Measurements from ENCODE around the gene SRGAP1.
"Not testable (repeated sequence)": the region's sequence is repeated elsewhere in the genome, so short reads cannot be mapped to it uniquely, and the experiment has no call there.

SRGAP1 gene

GRCh38 chr12:64053117-64053516, 208.6 kb downstream of the SRGAP1 start:
- no peak for DNase-seq (ENCODE audit: low read depth)

- no peak for DNase-seq (ENCODE audit: low read depth)
Observed at GRCh38 chr12:64054079-64054520, 209.6 kb downstream of the SRGAP1 start.

DNA sequence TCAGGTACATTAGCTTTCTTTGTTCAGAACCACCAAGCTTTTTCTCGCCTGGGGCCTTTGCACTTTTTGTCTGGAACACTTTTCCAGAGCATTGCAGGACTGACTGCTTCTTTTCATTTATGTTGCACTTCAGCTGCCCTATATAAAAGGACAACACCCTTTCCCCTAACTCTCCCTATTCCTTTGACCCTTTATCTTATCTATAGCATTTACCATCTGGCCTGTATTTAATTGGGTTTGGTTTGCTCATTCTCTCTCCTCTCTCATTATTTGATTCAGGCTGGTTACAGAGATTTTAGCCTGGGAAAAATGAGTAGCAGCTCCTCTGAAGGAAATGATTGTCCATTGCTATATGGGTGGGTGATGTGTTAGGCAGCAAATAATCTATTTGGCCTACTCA, 212.2 kb downstream of the SRGAP1 start:
- DNase-seq (ENCODE audit: low read depth): no peak

DNA sequence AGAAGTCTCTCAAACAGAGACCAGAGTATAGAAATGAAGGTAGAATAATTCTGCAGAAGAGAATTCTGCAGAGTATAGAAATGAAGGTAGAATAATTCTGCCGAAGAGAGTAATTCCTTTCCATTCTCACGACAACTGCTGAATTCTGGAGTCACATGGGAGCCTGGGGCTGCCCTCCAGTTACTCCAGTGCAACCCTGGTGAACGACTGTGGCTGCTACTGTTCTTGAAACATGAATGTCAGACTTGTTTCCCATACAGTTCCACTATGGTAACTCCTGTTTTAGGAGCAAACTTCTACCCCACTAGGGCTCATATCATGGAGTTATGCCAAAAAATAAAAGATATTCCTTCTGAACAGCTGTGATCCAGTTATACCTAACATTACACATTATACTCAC, 213.2 kb downstream of the SRGAP1 start:
- DNase-seq (ENCODE audit: low read depth): no peak

DNA sequence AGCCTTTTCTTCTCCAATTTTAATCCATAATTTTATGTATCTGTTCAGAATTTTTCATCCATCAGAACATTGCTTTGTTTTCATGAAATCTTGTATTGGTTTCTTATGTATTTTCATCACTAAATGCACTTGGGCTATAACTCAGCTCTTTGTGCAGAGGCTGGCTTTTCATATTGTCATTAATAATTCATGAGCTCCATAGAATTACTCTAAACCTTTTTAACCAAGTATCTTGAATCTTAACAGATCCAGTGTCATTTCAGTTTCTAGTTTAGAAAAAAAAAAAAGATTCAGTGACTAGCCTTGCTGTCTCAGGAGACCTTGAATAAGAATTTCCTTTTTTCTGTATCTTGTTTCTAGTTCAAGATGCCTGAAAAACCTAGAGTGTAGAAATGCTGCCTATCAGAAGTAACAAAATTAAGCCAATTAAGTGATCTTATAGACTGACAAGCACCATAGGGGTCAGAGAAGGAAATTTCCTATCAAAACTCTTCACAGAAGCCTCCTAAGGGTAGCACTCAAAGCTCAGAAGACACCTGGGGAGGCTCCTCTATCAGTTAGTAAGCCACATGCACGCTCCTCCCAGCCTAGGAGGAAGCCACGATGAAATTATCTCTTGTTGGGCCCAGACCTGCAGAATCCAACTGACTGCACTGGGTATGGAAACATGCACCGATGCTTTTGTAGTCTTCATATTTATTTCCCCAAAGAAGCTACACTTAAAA, 214.2 kb downstream of the SRGAP1 start:
- DNase-seq (ENCODE audit: low read depth): no peak

GRCh38 chr12:64059685-64060084, 215.2 kb downstream of the SRGAP1 start:
- no peak for DNase-seq (ENCODE audit: low read depth)

- DNase-seq (ENCODE audit: low read depth): no peak
Observed at GRCh38 chr12:64061868-64062375, 217.4 kb downstream of the SRGAP1 start.

GRCh38 chr12:64063121-64063520, 218.6 kb downstream of the SRGAP1 start:
- no peak for DNase-seq (ENCODE audit: low read depth)

- DNase-seq (ENCODE audit: low read depth): no peak
Observed at GRCh38 chr12:64064240-64064639, 219.7 kb downstream of the SRGAP1 start.

GRCh38 chr12:64064706-64065105, 220.2 kb downstream of the SRGAP1 start:
- no peak for DNase-seq (ENCODE audit: low read depth)

- no peak for DNase-seq (ENCODE audit: low read depth)
Observed at GRCh38 chr12:64065881-64066451, 221.5 kb downstream of the SRGAP1 start.

DNA sequence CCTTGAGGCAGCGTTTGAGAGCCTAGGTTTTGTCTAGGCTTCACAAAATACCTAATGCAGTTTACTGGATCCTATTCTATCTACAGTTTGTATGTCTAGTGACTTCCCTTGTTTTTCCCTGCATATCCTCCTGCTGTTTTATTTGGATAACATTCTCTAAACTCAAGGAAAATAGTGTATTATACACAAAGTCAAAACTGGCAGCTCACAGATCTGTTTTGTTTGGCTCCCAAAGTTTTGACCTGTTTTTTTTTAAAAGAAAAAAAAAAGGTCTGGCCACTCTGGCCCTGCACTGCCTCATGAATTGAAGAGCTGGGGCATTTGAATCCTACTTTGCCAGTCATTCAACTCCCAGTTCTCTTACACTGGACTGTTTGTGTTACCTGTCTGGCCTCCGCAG, 222.3 kb downstream of the SRGAP1 start:
- no peak for DNase-seq (ENCODE audit: low read depth)

GRCh38 chr12:64070454-64070853, 226.0 kb downstream of the SRGAP1 start:
- no peak for DNase-seq (ENCODE audit: low read depth)

GRCh38 chr12:64072916-64073575, 228.5 kb downstream of the SRGAP1 start:
- DNase-seq (ENCODE audit: low read depth): no peak

GRCh38 chr12:64076565-64076964, 232.1 kb downstream of the SRGAP1 start:
- DNase-seq (ENCODE audit: low read depth): not testable (repeated sequence)

DNA sequence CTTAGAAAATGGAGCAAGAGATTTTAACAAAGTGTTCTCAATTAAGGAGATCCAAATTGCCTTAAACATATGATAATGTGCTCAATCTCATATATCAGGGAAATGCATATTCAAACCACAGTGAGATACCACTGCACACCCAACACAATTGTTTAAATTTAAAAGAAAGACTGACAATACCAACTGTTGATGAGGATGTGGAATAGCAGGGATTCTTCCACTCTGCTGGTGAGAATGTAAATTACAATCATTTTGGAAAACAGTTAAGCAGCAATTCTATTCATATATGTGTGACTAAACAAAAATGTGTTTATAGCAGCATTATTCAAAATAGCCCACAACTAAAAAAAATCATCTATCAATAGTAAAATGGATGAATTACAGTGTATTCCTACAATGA, 233.4 kb downstream of the SRGAP1 start:
- DNase-seq (ENCODE audit: low read depth): no peak

DNA sequence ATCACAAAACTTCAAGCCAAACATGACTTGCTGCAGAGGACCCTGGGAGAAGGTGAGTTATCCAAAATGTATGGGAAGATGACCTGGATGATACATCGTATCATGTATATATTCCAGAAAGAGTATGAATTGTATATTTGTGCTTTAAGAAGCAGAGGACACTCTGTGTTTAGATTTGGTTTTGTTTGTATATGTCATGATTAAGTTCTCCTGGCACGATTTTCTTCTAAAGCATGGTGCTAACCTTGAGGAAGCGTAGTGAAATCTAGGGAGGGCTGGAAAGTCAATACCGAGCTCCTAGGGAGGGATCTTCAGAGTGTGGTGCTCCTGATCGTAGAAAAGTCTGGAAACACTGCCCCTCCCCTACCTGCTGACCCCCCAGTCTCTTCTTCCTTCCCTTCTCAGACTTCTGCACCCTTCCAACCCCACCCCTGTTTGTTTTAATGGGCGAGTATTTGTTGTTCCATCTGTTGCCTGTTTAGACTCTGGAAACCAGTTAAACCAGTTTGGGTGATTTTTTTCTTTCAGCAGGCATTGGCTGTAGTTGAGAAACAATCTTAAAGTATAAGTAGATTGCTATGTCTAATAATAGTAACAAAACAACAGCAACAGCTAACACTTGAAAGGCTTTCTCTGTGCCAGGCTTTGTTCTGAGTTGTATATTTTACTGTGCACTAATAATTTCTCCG, 236.0 kb downstream of the SRGAP1 start:
- no peak for DNase-seq (ENCODE audit: low read depth)

DNA sequence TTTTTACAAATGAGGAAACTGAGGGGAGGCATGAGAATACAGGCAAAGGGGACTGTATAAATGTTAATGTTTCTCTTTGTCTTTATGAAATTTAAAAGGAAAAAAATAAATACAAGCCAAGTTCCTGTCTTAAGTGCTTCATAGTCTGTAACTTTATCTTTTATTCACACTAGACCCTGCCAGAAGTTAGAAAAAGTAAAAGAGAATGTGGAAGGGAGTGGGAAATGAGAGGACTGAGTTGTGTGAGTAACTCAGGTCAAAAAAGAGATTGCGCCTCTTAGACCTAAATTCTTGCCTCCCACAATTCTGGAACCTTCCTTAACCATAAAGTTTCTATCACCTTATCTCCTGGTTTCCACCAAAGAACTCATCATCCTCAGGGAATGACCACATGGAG, 236.5 kb downstream of the SRGAP1 start:
- no peak for DNase-seq (ENCODE audit: low read depth)

- no peak for DNase-seq (ENCODE audit: low read depth)
Observed at GRCh38 chr12:64082116-64082515, 237.6 kb downstream of the SRGAP1 start.

- DNase-seq (ENCODE audit: low read depth): no peak
Observed at GRCh38 chr12:64082866-64083268, 238.4 kb downstream of the SRGAP1 start.

- DNase-seq (ENCODE audit: low read depth): no peak
Observed at GRCh38 chr12:64083285-64084210, 239.0 kb downstream of the SRGAP1 start.

Measured in CMK (cell line).